ENCODE data around the gene SCNN1G.
"Not testable (repeated sequence)": the region's sequence is repeated elsewhere in the genome, so short reads cannot be mapped to it uniquely, and the experiment has no call there.

SCNN1G gene

GRCh38 chr16:23182679-23183542, at the start of gene SCNN1G:
Gene SCNN1G (plus strand): TSS chr16:23182745. CDS start chr16:23186272, 3,527 bp downstream.
- DNase-seq: peak; percentile 1

DNA sequence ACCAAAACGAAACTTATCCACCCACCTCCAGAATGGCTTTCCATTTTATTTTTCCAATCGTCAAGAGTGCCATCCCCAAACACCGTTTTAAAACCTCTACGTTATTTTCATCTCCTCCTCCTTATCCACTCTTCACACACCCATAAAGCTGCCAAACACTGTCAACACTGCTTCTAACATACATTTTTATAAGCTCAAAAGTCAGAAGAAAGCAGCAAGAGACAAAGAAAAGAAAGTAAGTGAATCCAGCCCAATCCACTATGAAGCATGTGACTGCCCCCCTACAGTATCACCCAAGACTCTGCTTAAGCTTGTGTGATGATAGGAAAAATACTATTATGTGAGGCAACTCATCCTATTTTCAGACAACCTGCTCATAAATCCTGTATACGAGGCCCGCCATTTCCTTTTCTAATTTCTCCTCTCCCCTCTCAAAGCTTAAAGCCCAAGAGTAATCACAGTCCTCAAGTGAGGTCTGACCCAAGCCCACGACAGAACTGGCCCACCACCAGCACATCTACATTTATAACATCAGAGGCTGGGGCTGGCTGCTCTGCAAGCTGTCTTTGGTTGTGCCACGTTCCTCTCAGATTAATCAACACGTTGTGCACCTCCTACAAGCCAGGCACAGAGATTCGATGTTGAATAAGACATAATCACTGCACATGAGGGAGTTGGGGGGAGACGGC, 49.6 kb upstream of the SCNN1G start:
- DNase-seq: no peak

DNA sequence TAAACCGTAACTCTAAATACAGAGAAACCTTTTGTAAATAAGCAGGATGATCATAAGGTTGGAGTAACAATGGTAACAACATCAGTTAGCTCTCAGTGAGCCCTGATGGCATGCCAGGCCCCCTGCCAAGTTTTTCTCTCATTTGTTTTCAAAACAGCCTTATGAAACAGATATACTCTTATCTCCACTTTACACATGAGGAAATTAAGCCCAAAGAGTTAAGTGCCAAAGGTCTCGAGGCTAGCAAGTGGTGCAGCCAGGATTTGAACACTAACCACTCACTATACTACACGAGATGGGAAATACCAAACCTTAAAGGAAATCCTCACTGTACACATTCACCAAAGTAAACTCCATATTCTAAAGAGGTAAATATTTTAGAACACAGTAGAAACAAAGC, 48.3 kb upstream of the SCNN1G start:
- no peak for DNase-seq

DNA sequence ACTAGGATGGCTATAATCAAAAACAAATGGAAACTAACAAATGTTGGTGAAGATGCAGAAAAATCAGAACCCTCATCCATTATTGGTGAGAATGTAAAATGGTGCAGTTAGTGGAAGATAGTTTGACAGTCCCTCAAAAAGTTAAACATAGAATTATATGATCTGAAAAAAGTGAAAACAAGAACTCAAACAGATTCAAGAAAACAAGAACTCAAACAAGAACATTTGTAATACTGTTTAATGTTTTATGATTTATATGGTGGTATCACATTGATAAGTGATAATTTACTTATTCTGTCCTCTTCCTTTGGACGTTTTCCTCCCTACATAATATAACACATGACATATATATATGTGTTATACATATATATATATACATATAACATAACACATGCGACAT, 45.3 kb upstream of the SCNN1G start:
- DNase-seq: no peak

GRCh38 chr16:23137818-23138217, 44.7 kb upstream of the SCNN1G start:
- no peak for DNase-seq

DNA sequence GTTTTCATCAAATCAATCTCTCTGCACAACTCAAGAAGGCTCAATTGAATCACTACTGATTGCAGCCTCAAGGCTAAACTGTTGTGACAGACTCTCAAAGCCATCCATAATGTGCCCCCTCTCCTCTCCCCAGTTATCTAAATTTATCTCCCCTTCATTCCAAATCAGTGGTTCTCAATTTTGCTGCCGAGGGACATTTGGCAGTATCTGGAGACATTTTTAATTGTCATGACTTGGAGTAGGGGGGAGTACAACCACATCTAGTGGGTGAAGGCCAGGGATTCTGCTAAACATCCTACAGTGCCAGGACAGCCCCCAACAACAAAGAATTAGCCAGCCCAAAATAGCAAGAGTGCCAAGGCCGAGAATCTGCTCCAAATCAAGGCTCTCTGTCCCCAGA, 42.4 kb upstream of the SCNN1G start:
- DNase-seq: no peak

DNA sequence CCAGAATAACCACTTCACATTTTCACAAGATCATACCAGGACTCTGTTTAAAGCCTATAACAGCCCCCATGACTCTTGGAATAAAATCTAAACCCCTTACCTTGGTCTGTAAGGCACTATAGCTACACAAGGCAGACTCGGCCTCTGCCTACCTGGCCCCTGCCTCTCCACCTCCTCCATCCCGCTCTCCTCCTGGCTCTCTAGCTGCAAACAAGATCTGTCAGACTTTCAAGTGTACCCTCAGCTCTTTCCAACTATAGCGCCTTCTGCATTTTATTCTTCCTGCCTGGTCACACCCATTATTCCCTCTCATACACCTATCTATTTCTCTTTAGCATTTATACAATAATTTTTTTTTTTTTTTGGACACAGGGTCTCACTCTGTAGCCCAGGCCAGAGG, 41.5 kb upstream of the SCNN1G start:
- no peak for DNase-seq

- DNase-seq: no peak
Observed at GRCh38 chr16:23141500-23141899, 41.0 kb upstream of the SCNN1G start.

DNA sequence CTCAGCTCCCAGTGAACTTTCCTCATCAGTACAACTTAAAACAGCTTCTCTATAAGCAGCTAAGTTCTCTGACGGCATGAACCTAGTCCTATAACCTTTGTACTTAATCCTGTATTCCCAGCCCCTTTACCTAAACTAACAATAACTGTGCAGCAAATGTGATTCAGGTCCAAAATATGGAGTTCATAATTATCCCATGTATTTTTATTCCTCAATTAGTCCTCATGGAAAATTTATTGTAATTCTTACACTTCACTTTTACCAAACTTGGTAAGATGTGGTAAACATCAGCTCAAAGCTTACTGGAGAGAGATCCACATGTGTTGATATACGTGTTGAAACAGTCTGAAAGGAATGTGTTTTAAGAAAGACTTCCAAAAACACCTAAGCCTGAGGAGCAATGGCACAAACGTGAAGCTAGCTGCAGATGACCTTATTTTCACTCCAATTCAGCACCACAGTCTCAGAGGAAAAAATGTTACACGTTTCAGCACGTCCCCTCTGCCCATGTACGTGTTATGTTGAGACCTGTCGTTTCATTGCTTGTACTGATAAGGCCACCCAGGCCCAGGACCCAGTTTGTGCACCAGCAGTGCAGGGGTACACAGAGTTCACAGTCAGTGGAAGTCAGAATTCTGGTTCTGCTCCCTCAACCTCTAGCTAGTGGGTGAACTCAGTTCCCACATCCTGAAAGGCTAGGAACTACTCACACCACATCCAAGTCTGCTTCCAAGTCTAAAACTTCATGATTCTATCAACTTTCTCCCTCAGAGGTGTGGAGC, 40.4 kb upstream of the SCNN1G start:
- DNase-seq: no peak

GRCh38 chr16:23143391-23143790, 39.2 kb upstream of the SCNN1G start:
- no peak for DNase-seq

GRCh38 chr16:23144393-23144792, 38.2 kb upstream of the SCNN1G start:
- not testable (repeated sequence) for DNase-seq

GRCh38 chr16:23145186-23145585, 37.4 kb upstream of the SCNN1G start:
- DNase-seq: peak; percentile 86

GRCh38 chr16:23145608-23146007, 36.9 kb upstream of the SCNN1G start:
- peak; percentile 92 for DNase-seq

- peak; percentile 28 for DNase-seq
Observed at GRCh38 chr16:23146877-23147601, 35.5 kb upstream of the SCNN1G start.

DNA sequence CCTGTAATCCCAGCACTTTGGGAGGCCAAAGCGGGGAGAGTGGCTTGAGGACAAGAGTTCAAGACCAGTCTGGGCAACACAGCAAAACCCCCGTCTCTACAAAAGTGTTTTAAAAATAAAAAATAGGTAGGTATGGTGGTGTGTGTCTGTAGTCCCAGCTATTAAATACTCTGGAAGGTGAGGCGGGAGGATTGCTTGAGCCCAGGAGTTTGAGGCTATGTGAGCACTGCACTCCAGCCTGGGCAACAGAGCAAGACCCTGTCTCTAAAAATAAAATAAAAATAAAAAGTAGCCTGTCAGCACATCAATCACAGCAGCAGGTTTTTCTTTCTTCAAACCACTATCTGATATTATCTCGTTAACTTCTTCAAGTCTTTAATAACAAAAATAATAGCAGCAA, 34.9 kb upstream of the SCNN1G start:
- no peak for DNase-seq

DNA sequence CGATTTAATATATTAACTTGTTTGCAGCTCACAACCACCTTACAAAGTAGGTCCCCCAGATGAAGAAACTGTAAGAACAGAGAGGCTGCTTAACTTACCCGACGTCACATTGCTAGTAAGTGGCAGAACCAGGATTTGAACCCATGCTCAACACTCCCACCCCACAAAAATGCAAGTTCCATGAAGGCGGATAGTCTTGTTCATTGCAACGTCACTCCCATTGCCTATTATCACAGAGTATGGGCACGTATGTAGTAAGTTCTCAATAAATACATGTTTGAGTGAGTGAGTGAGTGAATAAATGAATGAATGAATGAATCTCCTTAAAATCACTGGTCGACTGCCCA, 34.4 kb upstream of the SCNN1G start:
- no peak for DNase-seq

DNA sequence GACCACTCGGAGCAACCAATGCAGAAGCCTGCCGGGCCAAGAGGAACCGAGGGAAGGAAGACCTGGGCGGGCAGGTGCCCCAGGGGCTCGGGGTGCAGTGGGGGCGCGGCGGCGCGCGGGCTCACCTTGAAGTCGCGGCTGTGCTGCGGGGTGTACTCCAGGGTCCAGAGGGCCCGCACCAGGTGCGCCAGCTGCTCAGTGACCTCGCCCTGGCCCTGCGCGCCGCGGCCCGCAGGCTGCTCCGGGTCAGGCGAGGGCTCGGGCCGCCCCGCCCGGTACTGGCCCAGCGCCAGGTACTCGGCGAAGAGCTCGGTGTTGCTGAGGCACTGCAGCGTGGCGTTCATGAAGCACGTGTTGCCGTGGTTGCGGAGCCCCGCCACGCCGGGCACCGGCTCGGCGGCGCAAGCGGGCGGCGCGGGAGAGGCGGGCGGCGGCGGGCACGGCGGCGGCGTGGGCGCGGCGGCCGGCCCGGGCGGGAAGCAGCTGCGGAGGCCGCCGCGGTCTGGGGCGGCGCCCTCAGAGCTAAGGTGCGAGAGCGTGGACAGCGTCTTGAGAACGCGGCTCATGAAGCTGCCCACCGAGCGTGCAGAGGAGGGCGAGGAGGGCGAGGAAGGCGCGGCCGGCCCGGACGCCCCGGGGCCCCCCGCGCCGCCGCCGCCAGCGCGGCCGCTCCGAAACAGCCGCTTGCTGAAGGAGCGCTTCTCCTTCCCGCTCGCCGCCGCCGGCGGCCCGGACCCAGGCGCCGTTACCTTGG, 33.9 kb upstream of the SCNN1G start:
- DNase-seq: peak; percentile 30

- peak; percentile 89 for DNase-seq
Observed at GRCh38 chr16:23149267-23149992, 33.1 kb upstream of the SCNN1G start, which contains the start of gene USP31. Gene USP31 (minus strand): TSS chr16:23149452. CDS start chr16:23149270, 182 bp downstream.

DNA sequence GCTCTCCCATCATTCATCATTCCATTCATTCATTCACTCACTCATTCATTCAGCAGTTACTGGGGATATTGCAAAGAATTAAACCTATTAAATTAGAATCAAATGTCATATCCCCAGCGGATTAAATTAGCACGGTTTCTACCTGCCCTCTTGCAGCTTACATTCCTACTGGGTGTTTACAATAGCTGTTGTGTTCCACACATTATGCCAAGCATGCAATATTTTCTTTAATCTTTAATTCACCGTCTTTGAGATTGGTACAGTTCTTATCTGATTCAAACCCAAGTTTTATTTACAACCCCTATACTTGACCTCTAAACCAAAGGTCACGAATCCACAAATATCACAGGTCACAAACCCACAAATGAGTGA, 32.6 kb upstream of the SCNN1G start:
- no peak for DNase-seq

DNA sequence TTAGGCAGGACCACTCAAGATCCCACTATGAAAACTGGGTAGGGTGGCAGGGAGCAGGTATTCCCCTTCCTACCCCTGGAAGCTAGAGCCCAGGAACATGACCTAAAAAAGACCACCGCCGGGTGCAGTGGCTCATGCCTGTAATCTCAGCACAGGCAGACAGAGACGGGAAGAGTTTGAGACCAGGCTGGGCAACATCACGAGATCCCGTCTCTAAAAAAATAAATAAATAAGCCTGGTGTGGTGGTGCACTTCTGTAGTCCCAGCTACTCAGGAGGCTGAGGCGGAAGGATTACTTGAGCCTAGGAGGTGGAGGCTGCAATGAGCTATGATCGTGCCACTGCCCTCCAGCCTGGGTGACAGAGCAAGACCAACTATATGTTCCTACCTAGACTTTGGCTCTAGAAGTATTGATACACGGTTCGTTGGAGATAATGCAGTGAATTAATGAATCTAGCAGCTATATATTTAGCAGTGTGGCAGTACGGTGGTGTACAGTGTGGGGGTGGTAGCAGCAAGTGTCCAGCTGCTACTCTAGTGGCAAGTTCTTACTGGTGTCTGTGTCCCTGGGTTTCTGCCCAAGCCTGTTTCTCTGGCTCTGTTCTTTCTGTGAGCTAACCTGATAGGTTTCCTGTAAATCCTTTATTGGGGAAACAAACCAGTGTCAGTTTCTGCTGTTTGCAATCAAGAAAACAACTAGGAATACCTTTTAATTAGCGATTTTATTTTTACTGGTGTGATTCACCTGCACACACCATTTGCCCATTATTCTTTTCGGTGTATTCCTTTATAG, 30.0 kb upstream of the SCNN1G start:
- no peak for DNase-seq

Data from kidney glomerular epithelial cell (primary cell).